HK-2 (cell line): ENCODE measurements around the gene PTGES3L.
"Not testable (repeated sequence)": the region's sequence is repeated elsewhere in the genome, so short reads cannot be mapped to it uniquely, and the experiment has no call there.

Experiments
- DNase-seq: peaks from one replicate; pipeline ENCODE4 v3.0.0-alpha.2; 2018; ENCODE audit not compliant: unreplicated experiment

PTGES3L gene

DNA sequence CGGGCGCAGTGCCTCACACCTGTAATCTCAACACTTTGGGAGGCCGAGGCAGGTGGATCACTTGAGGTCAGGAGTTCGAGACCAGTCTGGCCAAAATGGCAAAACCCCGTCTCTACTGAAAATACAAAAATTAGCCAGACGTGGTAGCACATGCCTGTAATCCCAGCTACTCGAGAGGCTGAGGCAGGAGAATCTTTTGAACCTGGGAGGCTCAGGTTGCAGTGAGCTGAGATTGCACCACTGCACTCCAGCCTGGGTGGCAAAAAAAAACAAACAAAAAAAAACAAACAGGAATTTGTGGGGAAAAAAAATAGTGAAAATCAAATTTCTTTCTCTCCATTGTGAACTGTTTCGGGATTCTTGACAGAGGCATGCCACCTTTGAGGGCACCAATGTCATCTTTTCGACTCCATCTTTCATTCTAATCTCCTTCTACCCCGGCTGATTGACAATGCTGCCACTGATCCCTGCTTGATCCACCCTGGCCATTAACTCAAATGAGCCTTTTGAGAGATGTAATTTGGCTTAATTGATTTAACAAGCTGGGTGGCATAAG is 60.3 kb downstream of the PTGES3L start:
- DNase-seq: not testable (repeated sequence)

DNA sequence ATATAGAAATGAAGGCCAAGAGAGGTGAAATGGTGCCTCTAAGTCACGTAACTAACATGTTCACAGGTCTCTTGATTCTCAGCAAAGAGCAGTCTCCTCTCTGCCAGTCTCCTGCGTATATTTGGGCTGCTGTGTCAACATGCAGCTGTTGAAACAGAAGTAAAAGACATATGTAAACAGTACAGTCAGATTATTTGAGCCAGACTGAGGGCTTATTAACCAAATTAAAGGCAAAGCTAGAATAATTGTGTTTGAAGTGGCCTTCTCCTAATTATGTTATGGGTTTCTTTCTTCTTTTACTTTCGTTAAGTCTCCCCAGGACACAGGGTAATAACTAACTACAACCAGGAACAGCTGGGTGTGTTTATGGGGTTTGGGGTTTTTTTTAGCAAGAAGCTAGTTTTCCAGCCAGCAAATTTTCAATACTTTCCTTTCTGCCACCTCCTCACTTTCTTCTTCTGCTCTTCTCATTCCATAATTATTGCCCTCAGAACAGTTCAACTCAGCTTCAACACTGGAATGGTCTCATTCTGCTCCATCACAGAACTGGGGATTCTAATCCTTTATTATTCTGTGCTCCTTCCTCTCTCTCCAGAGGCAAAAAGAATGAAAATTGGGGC is 60.9 kb downstream of the PTGES3L start:
- no peak for DNase-seq
